IMR-90 (cell line): ENCODE measurements around the gene AAGAB.

Experiments used
- BHLHE40 ChIP-seq: fragments of 150-350 bp; IDR thresholded peaks from 2 replicates; pipeline ENCODE4 v1.6.1; 2016; ENCODE audit warnings: mild to moderate bottlenecking, low read depth, low read length
- CEBPB ChIP-seq: IDR thresholded peaks from 2 replicates; pipeline ENCODE4 v1.6.1; 2012; ENCODE audit warnings: low read depth, low read length, improper control_type of control experiment
- CHD1 ChIP-seq: IDR thresholded peaks from 2 replicates; pipeline ENCODE4 v1.6.1; 2012; ENCODE audit warnings: low read depth, low read length, improper control_type of control experiment
- MAFK ChIP-seq: IDR thresholded peaks from 2 replicates; pipeline ENCODE4 v1.6.1; 2012; ENCODE audit warnings: low read depth, low read length, improper control_type of control experiment
- POLR2A ChIP-seq: IDR thresholded peaks from 2 replicates; pipeline ENCODE4 v1.6.1; 2012; ENCODE audit warnings: mild to moderate bottlenecking, low read depth, low read length
- RAD21 ChIP-seq: IDR thresholded peaks from 2 replicates; pipeline ENCODE4 v1.6.1; 2012; ENCODE audit warnings: low read length, improper control_type of control experiment
- RFX5 ChIP-seq: IDR thresholded peaks from 2 replicates; pipeline ENCODE4 v1.8.0; 2012; ENCODE audit warnings: low read depth, mild to moderate bottlenecking, low read length, moderate library complexity
- SMC3 ChIP-seq: fragments of 150-350 bp; IDR thresholded peaks from 2 replicates; pipeline ENCODE4 v1.6.1; 2016; ENCODE audit warnings: low read depth, mild to moderate bottlenecking, antibody characterized with exemption, low read length, moderate library complexity
- TF ChIP-seq, protein P1 (sequence below): conservative IDR thresholded peaks from 2 replicates; pipeline ENCODE4 v1.5.1; 2012; ENCODE audit warnings: mild to moderate bottlenecking, low read depth, low read length, improper control_type of control experiment
- TF ChIP-seq, protein P2 (sequence below): fragments of 150-350 bp; IDR thresholded peaks from 2 replicates; pipeline ENCODE4 v1.6.1; 2016; ENCODE audit warnings: low read depth, mild to moderate bottlenecking, low read length, moderate library complexity, borderline replicate concordance

DNA sequence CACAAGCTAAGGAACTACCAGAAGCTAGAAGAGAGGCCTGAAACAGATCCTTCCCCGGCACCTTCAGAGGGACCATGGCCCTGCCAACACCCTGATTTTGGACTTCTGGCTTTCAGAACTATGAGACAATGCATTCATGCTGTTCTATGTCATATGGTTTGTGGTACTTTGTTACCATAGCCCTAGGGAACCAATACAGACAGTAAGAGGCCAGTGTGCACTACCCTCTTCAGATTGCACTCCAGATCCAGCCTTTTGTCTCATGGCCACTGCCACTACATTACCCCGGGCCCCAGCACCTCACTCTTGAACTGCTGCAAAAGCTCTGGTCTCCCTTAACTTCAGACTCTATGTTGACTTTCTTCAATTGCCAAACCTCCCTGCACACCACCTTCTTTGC lies 24.0 kb downstream of the AAGAB start:
- TF ChIP-seq, protein P1, sequence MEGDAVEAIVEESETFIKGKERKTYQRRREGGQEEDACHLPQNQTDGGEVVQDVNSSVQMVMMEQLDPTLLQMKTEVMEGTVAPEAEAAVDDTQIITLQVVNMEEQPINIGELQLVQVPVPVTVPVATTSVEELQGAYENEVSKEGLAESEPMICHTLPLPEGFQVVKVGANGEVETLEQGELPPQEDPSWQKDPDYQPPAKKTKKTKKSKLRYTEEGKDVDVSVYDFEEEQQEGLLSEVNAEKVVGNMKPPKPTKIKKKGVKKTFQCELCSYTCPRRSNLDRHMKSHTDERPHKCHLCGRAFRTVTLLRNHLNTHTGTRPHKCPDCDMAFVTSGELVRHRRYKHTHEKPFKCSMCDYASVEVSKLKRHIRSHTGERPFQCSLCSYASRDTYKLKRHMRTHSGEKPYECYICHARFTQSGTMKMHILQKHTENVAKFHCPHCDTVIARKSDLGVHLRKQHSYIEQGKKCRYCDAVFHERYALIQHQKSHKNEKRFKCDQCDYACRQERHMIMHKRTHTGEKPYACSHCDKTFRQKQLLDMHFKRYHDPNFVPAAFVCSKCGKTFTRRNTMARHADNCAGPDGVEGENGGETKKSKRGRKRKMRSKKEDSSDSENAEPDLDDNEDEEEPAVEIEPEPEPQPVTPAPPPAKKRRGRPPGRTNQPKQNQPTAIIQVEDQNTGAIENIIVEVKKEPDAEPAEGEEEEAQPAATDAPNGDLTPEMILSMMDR, result no peak
- TF ChIP-seq BHLHE40, result no peak
- TF ChIP-seq RFX5, result no peak
- no peak for TF ChIP-seq POLR2A
- no peak for TF ChIP-seq RAD21
- no peak for TF ChIP-seq CEBPB
- no peak for TF ChIP-seq SMC3
- no peak for TF ChIP-seq MAFK
- TF ChIP-seq, protein P2, sequence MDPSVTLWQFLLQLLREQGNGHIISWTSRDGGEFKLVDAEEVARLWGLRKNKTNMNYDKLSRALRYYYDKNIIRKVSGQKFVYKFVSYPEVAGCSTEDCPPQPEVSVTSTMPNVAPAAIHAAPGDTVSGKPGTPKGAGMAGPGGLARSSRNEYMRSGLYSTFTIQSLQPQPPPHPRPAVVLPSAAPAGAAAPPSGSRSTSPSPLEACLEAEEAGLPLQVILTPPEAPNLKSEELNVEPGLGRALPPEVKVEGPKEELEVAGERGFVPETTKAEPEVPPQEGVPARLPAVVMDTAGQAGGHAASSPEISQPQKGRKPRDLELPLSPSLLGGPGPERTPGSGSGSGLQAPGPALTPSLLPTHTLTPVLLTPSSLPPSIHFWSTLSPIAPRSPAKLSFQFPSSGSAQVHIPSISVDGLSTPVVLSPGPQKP, result no peak
- no peak for TF ChIP-seq CHD1
